H1 (cell line): Measurements from ENCODE around the gene SLC38A5. TPM values are rescaled to one million over a fixed set of nuclear protein-coding genes. Genes with fewer than 3 reads are reported as not detected.

Experiments used
- CTCF ChIA-PET: fragments of 300-600 bp; sonication (Branson Sonifier 250); formaldehyde crosslinking; loops from one replicate; lab custom pipeline; 2021; ENCODE audit not compliant: partially characterized antibody; lab: Charles Lee
- POLR2A ChIA-PET: fragments of 300-600 bp; sonication (Branson Sonifier 250); formaldehyde crosslinking; loops from one replicate; lab custom pipeline; 2021; ENCODE audit warnings: inconsistent platforms; ENCODE audit not compliant: partially characterized antibody; lab: Charles Lee
- DNase-seq, 2 experiments: peaks; one replicate each; pipeline versions ENCODE4 v3.0.0 to v3.0.0-alpha.2; 2010 to 2022; ENCODE audit warnings: low spot score in 2 of 2, low read depth in 1 of 2, mixed read lengths in 1 of 2
- FAIRE-seq: peaks from 2 replicates; lab custom pipeline; 2011; peaks lifted over from hg19 to GRCh38; lab: Jason Lieb, UNC
- H2AFZ ChIP-seq: 2 replicates; pipeline ENCODE4 v1.8.1; 2012; ENCODE audit warnings: low read length, inconsistent platforms
- H2AK5ac ChIP-seq: 2 replicates; pipeline ENCODE4 v1.6.1; 2013; ENCODE audit warnings: low read depth, low read length
- H2BK120ac ChIP-seq: replicated peaks from 2 replicates; pipeline ENCODE3; 2013; ENCODE audit warnings: low read depth, low read length, inconsistent platforms
- H2BK12ac ChIP-seq: 2 replicates; pipeline ENCODE4 v1.6.1; 2013; ENCODE audit warnings: low read depth, low read length
- H2BK15ac ChIP-seq: 2 replicates; pipeline ENCODE4 v1.6.1; 2013; ENCODE audit warnings: low read length
- H2BK20ac ChIP-seq: 2 replicates; pipeline ENCODE4 v1.6.1; 2013; ENCODE audit warnings: low read length
- H2BK5ac ChIP-seq: 2 replicates; pipeline ENCODE4 v1.6.1; 2013; ENCODE audit warnings: low read depth, low read length
- H3K14ac ChIP-seq: 2 replicates; pipeline ENCODE4 v1.6.1; 2013; ENCODE audit warnings: inconsistent platforms; ENCODE audit not compliant: insufficient read length
- H3K18ac ChIP-seq: 2 replicates; pipeline ENCODE4 v1.6.1; 2013; ENCODE audit warnings: low read length; ENCODE audit errors: extremely low read depth
- H3K23ac ChIP-seq: 2 replicates; pipeline ENCODE4 v1.6.1; 2013; ENCODE audit warnings: inconsistent platforms; ENCODE audit not compliant: insufficient read length
- H3K23me2 ChIP-seq: 2 replicates; pipeline ENCODE4 v1.6.1; 2013; ENCODE audit warnings: low read depth, low read length
- H3K27ac ChIP-seq: 2 replicates; pipeline ENCODE4 v1.6.1; 2011; ENCODE audit warnings: low read depth, low read length, inconsistent platforms
- H3K27me3 ChIP-seq, 4 experiments: replicated peaks in 1 of 4; 1 replicate in 1 of 4; 2 replicates in 3 of 4; pipeline versions ENCODE4 v1.6.1 to v1.8.1; 2011 to 2013; ENCODE audit warnings: low read length in 3 of 4, mild to moderate bottlenecking in 3 of 4, inconsistent platforms in 2 of 4, mixed read lengths in 2 of 4, moderate library complexity in 1 of 4; ENCODE audit not compliant: control insufficient read depth in 3 of 4, insufficient read depth in 3 of 4; ENCODE audit errors: extremely low read depth in 1 of 4
- H3K36me3 ChIP-seq, 4 experiments: 2 replicates each; pipeline versions ENCODE4 v1.6.1 to v1.8.1; 2011 to 2013; ENCODE audit warnings: mild to moderate bottlenecking in 4 of 4, low read length in 3 of 4, moderate library complexity in 2 of 4, control low read depth in 1 of 4, inconsistent platforms in 1 of 4; ENCODE audit not compliant: insufficient read depth in 4 of 4, control insufficient read depth in 2 of 4
- H3K4ac ChIP-seq: replicated peaks from 2 replicates; pipeline ENCODE3; 2013; ENCODE audit warnings: low read length, low read depth, mixed read lengths, inconsistent platforms; ENCODE audit not compliant: insufficient read length
- H3K4me1 ChIP-seq, 4 experiments: replicated peaks in 1 of 4; 1 replicate in 1 of 4; 2 replicates in 3 of 4; pipeline versions ENCODE4 v1.6.1 to v1.8.1; 2011 to 2013; ENCODE audit warnings: low read length in 3 of 4, inconsistent platforms in 2 of 4, mixed read lengths in 1 of 4; ENCODE audit not compliant: insufficient read depth in 4 of 4, control insufficient read depth in 3 of 4
- H3K4me2 ChIP-seq, 2 experiments: 2 replicates each; pipeline versions ENCODE4 v1.6.1 to v1.8.1; 2011 to 2013; ENCODE audit warnings: low read depth in 2 of 2, low read length in 2 of 2, control low read depth in 1 of 2, inconsistent platforms in 1 of 2, mild to moderate bottlenecking in 1 of 2; ENCODE audit not compliant: insufficient read depth in 1 of 2
- H3K4me3 ChIP-seq, 4 experiments: fragments of 200-600, 300-600 bp in 1 of 4; sonication (generic), shearing (Covaris generic), sonication (Bioruptor Twin) in 1 of 4; 2 replicates each; pipeline versions ENCODE4 v1.5.1 to v1.8.1; 2011 to 2016; ENCODE audit warnings: low read length in 4 of 4, low read depth in 3 of 4, control low read depth in 2 of 4, inconsistent platforms in 2 of 4, mild to moderate bottlenecking in 2 of 4, mixed read lengths in 1 of 4, moderate library complexity in 1 of 4; ENCODE audit not compliant: insufficient read depth in 2 of 4; ENCODE audit errors: extremely low read depth in 1 of 4
- H3K56ac ChIP-seq: replicated peaks from 2 replicates; pipeline ENCODE3; 2013; ENCODE audit warnings: low read depth, mild to moderate bottlenecking, mixed read lengths, low read length, inconsistent platforms; ENCODE audit not compliant: insufficient read length
- H3K79me1 ChIP-seq: 2 replicates; pipeline ENCODE4 v1.6.1; 2013; ENCODE audit warnings: low read depth, low read length, control low read depth
- H3K79me2 ChIP-seq, 2 experiments: 2 replicates each; pipeline versions ENCODE4 v1.6.1 to v1.8.1; 2012 to 2013; ENCODE audit warnings: low read length in 2 of 2, mild to moderate bottlenecking in 2 of 2, inconsistent platforms in 1 of 2; ENCODE audit not compliant: insufficient read depth in 2 of 2, control insufficient read depth in 1 of 2
- H3K9ac ChIP-seq, 4 experiments: replicated peaks in 1 of 4; 1 replicate in 1 of 4; 2 replicates in 3 of 4; pipeline versions ENCODE4 v1.6.1 to v1.8.1; 2011 to 2013; ENCODE audit warnings: low read depth in 3 of 4, low read length in 3 of 4, control low read depth in 2 of 4, mild to moderate bottlenecking in 2 of 4, moderate library complexity in 2 of 4, inconsistent platforms in 1 of 4; ENCODE audit errors: extremely low read depth in 1 of 4
- H3K9me3 ChIP-seq, 2 experiments: 2 replicates each; pipeline versions ENCODE4 v1.6.1 to v1.8.1; 2012 to 2013; ENCODE audit warnings: mild to moderate bottlenecking in 2 of 2, moderate library complexity in 2 of 2, control low read depth in 1 of 2, inconsistent platforms in 1 of 2, low read depth in 1 of 2, low read length in 1 of 2, mixed read lengths in 1 of 2; ENCODE audit not compliant: insufficient read depth in 2 of 2
- H4K20me1 ChIP-seq, 2 experiments: replicated peaks in 1 of 2; 2 replicates each; pipeline versions ENCODE3 to v1.8.1; 2011 to 2013; ENCODE audit warnings: inconsistent platforms in 2 of 2, low read length in 2 of 2, mild to moderate bottlenecking in 1 of 2; ENCODE audit not compliant: insufficient read depth in 2 of 2, control insufficient read depth in 1 of 2
- H4K5ac ChIP-seq: 2 replicates; pipeline ENCODE4 v1.6.1; 2013; ENCODE audit warnings: low read length, low read depth, mixed read lengths, inconsistent platforms; ENCODE audit not compliant: insufficient read length
- H4K8ac ChIP-seq: 2 replicates; pipeline ENCODE4 v1.8.0; 2013; ENCODE audit warnings: mild to moderate bottlenecking, moderate library complexity, low read length, inconsistent platforms; ENCODE audit not compliant: insufficient read depth; ENCODE audit errors: extremely low read depth
- H4K91ac ChIP-seq: replicated peaks from 2 replicates; pipeline ENCODE3; 2013; ENCODE audit warnings: low read length, mixed read lengths, inconsistent platforms; ENCODE audit not compliant: insufficient read length
- CHD2 ChIP-seq: IDR thresholded peaks from 2 replicates; pipeline ENCODE4 v1.6.1; 2012; ENCODE audit warnings: low read length, improper control_type of control experiment
- CTCF ChIP-seq, 3 experiments: IDR thresholded peaks; 1 replicate in 2 of 3; 2 replicates in 1 of 3; pipeline versions ENCODE4 v1.5.1 to v1.6.1; 2011; ENCODE audit warnings: low read length in 3 of 3, mild to moderate bottlenecking in 3 of 3, inconsistent platforms in 2 of 3, low read depth in 1 of 3, moderate library complexity in 1 of 3; ENCODE audit not compliant: insufficient read depth in 1 of 3; ENCODE audit errors: control extremely low read depth in 1 of 3
- JUND ChIP-seq: IDR thresholded peaks from 2 replicates; pipeline ENCODE4 v1.6.1; 2011; ENCODE audit warnings: mild to moderate bottlenecking, improper control_type of control experiment, low read length
- RAD21 ChIP-seq, 2 experiments: IDR thresholded peaks in 1 of 2; conservative IDR thresholded peaks in 1 of 2; 2 replicates each; pipeline ENCODE4 v1.6.1; 2011; ENCODE audit warnings: low read depth in 2 of 2, low read length in 2 of 2, improper control_type of control experiment in 1 of 2, inconsistent platforms in 1 of 2, mild to moderate bottlenecking in 1 of 2, moderate library complexity in 1 of 2
- YY1 ChIP-seq: IDR thresholded peaks from 2 replicates; pipeline ENCODE4 v1.6.1; 2011; ENCODE audit warnings: low read depth, mild to moderate bottlenecking, low read length
- WGBS, 2 experiments: shearing (Covaris generic) in 1 of 2; methylation state at CpG; one replicate each; pipeline versions ENCODE4 v1.1.6 to v1.1.7; 2013 to 2015; ENCODE audit warnings: low lambda C conversion rate in 2 of 2, mixed read lengths in 2 of 2, inconsistent platforms in 1 of 2, low coverage in 1 of 2, missing lambda C conversion rate in 1 of 2; ENCODE audit not compliant: insufficient replicate concordance in 2 of 2, insufficient coverage in 1 of 2, insufficient read length in 1 of 2; ENCODE audit errors: extremely low coverage in 1 of 2, missing lambda C conversion rate in 1 of 2; 5-methylcytosine and 5-hydroxymethylcytosine counted together
- polyA plus RNA-seq, 7 experiments: library from polyadenylated mRNA; depleted of rRNA in 3 of 7; stranded (reverse) in 5 of 7; unstranded in 2 of 7; fragments of >200 nt in 5 of 7; fragments of 200-250 nt in 2 of 7; gene quantifications; 1 replicate in 5 of 7; 2 replicates in 1 of 7; 4 replicates in 1 of 7; pipeline versions ENCODE4 v1.2.1 to v1.2.3, GENCODE V29; 2011 to 2013; ENCODE audit warnings: missing spikeins in 2 of 7, mixed read lengths in 2 of 7
- total RNA-seq: library from RNA; stranded (reverse); fragmentation: NEBNext Ultra II Directional; extraction: Animal tissue kit (Norgen Biotek cat#: 25700); gene quantifications from 2 replicates; pipeline ENCODE4 v1.2.1, GENCODE V29; 2021

Gene SLC38A5
- total and polyA plus RNA-seq, 2 of the 8 experiments (the other 6 are each of a cell fraction or from before 2014, with no cell fraction given), result 70.9 to 106 TPM

GRCh38 chrX:48493890-48494364 lies 23.9 kb upstream of the SLC38A5 start:
- Histone ChIP-seq H4K5ac (no peak overlapping the region), H3K4me1 (no peaks in the 10 kb centered on the region; a peak in 1 of 7 replicates), H2BK20ac (no peak overlapping the region), H2AK5ac (no peak overlapping the region), H3K4me2 (no peak overlapping the region), H3K4me3 (no peak overlapping the region), H3K4ac (no peak overlapping the region), H2BK15ac (no peak overlapping the region), H3K27me3 (no peaks in the 10 kb centered on the region), H2BK120ac (no peak overlapping the region), H3K56ac (no peak overlapping the region), H4K8ac (no peak overlapping the region), H3K23ac (no peak overlapping the region), H3K9ac (no peak overlapping the region), H4K20me1 (no peaks in the 10 kb centered on the region), H2BK5ac (no peak overlapping the region), H3K14ac (no peak overlapping the region), H2BK12ac (no peak overlapping the region), H3K79me1 (no peaks in the 10 kb centered on the region), H3K9me3 (no peaks in the 10 kb centered on the region), H3K18ac (no peak overlapping the region), H3K79me2 (no peaks in the 10 kb centered on the region), H2AFZ (no peak overlapping the region), H3K23me2 (no peaks in the 10 kb centered on the region), H3K36me3 (no peaks in the 10 kb centered on the region), H3K27ac (no peak overlapping the region), H4K91ac (no peak overlapping the region)
- 64% methylated on average over 9 of the region's 10 CpGs; no CpG with 5 or more reads in 1 of the 2 experiments for WGBS, 2 experiments
- peak; percentile 77 to 84 for TF ChIP-seq RAD21 (IDR thresholded peaks at IDR 0.05 in 1 of 2, conservative IDR thresholded peaks at IDR 0.05 in 1 of 2; ENCODE audit: low read depth in 2 of 2, low read length in 2 of 2)
- TF ChIP-seq CHD2, result no peak
- 0 out of 2 replicates have a peak, but pooled peaks have one; percentile 27 for TF ChIP-seq YY1
- peak in 2 of 3 experiments; percentile 52 to 62; a peak in 3 of 4 replicates for TF ChIP-seq CTCF (IDR thresholded peaks at IDR 0.05; ENCODE audit: control extremely low read depth in 1 of 3, insufficient read depth in 1 of 3, low read depth in 1 of 3, low read length in 3 of 3)
- TF ChIP-seq JUND, result no peak
- CTCF ChIA-PET, result interaction anchor here (0.7 to 3.9 kb wide), 11 partner anchors 10 to 992 kb away, joined by 3 to 32 read pairs (median 4); partner anchors contain the start of gene SLC38A5
- FAIRE-seq (peak; percentile 94), DNase-seq (peak in 1 of 2 experiments; percentile 58)
- POLR2A ChIA-PET, result interaction anchor here (1.3 to 1.8 kb wide), 2 partner anchors 14 to 18 kb away, joined by 3 to 5 read pairs; partner anchors contain the start of gene FTSJ1
